ENCODE data around the gene UFC1. TPM values are rescaled to one million over a fixed set of nuclear protein-coding genes. Genes with fewer than 3 reads are reported as not detected.
A peak's percentile ranks its signal among the peaks of the same experiment; 100 is the strongest.

Gene UFC1
- total RNA-seq, 4 donors from 2014 or later = 30.1 to 96.4 (median 51.5) TPM

GRCh38 chr1:161117759-161118581 is 35.8 kb upstream of the UFC1 start, which contains the start of the genes NIT1 and PFDN2:
Gene NIT1 (plus strand): TSS chr1:161118105. CDS start chr1:161118177, 72 bp downstream.
Gene PFDN2 (minus strand): TSS chr1:161118037. CDS start chr1:161118026, 11 bp downstream.
- peak within 1 kb of the TSS; percentile 66 to 95 (median 78) for H3K4me3 ChIP-seq
- in situ Hi-C loops (cut with MboI; ENCODE audit: low pct_ligation_motif_present in 1 of 4, low pct_unique_long_range_greater_than_20kb in 1 of 4, low sequenced_read_pairs in 3 of 4) = no loop called here
- 0% methylated on average over 1 to 58 of the region's 58 CpGs for WGBS, 2 donors (ENCODE audit: low coverage in 1 of 2)
- intact Hi-C loops (cut with DNase I; ENCODE audit: low total_unique reads) = no loop called here
- H3K27me3 ChIP-seq = no peaks in the 10 kb centered on the region
- H3K27ac ChIP-seq = peak within 1 kb of the TSS; percentile 93 to 98 (median 96)
- H3K9me3 ChIP-seq = no peaks in the 10 kb centered on the region
- TF ChIP-seq POLR2AphosphoS5 (IDR thresholded peaks at IDR 0.05) = peak; percentile 96 to 98 (median 98)
- TF ChIP-seq, protein P1, sequence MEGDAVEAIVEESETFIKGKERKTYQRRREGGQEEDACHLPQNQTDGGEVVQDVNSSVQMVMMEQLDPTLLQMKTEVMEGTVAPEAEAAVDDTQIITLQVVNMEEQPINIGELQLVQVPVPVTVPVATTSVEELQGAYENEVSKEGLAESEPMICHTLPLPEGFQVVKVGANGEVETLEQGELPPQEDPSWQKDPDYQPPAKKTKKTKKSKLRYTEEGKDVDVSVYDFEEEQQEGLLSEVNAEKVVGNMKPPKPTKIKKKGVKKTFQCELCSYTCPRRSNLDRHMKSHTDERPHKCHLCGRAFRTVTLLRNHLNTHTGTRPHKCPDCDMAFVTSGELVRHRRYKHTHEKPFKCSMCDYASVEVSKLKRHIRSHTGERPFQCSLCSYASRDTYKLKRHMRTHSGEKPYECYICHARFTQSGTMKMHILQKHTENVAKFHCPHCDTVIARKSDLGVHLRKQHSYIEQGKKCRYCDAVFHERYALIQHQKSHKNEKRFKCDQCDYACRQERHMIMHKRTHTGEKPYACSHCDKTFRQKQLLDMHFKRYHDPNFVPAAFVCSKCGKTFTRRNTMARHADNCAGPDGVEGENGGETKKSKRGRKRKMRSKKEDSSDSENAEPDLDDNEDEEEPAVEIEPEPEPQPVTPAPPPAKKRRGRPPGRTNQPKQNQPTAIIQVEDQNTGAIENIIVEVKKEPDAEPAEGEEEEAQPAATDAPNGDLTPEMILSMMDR (IDR thresholded peaks at IDR 0.05) = no peak
- peak; percentile 93 for TF ChIP-seq POLR2A (IDR thresholded peaks at IDR 0.05)
- no peak for TF ChIP-seq EP300 (IDR thresholded peaks at IDR 0.05; ENCODE audit: low read depth)
- DNase-seq = peak; percentile 91
- H3K4me1 ChIP-seq = peaks cover 26 to 59% (median 31%) of the 10 kb centered on the region in 4 donors
- peaks cover 0 to 21% (median 9%) of the 10 kb centered on the region in 4 donors for H3K36me3 ChIP-seq

GRCh38 chr1:161119092-161119903 is 34.5 kb upstream of the UFC1 start:
- peak; percentile 58 for DNase-seq
- H3K27ac ChIP-seq = peak overlapping the region; percentile 93 to 98 (median 96)
- TF ChIP-seq EP300 (IDR thresholded peaks at IDR 0.05; ENCODE audit: low read depth) (no peak), POLR2A (IDR thresholded peaks at IDR 0.05) (peak; percentile 68), POLR2AphosphoS5 (IDR thresholded peaks at IDR 0.05) (peak in 2 of 3 donors; percentile 49 to 56)
- TF ChIP-seq, protein P1 (IDR thresholded peaks at IDR 0.05) = peak; percentile 20 to 71 (median 51)
- intact Hi-C loops (cut with DNase I; ENCODE audit: low total_unique reads) (no loop called here), in situ Hi-C loops (cut with MboI; ENCODE audit: low pct_ligation_motif_present in 1 of 4, low pct_unique_long_range_greater_than_20kb in 1 of 4, low sequenced_read_pairs in 3 of 4) (no loop called here)
- H3K4me1 ChIP-seq = peaks cover 26 to 48% (median 31%) of the 10 kb centered on the region in 4 donors
- peak overlapping the region in 3 of 4 donors; percentile 66 to 95 (median 82) for H3K4me3 ChIP-seq
- H3K9me3 ChIP-seq = no peaks in the 10 kb centered on the region
- H3K36me3 ChIP-seq = peaks cover 0 to 30% (median 14%) of the 10 kb centered on the region in 4 donors
- H3K27me3 ChIP-seq = no peaks in the 10 kb centered on the region
- 46% methylated on average over 10 of the region's 10 CpGs; no CpG with 5 or more reads in 1 of the 2 donors for WGBS, 2 donors (ENCODE audit: low coverage in 1 of 2)

DNA sequence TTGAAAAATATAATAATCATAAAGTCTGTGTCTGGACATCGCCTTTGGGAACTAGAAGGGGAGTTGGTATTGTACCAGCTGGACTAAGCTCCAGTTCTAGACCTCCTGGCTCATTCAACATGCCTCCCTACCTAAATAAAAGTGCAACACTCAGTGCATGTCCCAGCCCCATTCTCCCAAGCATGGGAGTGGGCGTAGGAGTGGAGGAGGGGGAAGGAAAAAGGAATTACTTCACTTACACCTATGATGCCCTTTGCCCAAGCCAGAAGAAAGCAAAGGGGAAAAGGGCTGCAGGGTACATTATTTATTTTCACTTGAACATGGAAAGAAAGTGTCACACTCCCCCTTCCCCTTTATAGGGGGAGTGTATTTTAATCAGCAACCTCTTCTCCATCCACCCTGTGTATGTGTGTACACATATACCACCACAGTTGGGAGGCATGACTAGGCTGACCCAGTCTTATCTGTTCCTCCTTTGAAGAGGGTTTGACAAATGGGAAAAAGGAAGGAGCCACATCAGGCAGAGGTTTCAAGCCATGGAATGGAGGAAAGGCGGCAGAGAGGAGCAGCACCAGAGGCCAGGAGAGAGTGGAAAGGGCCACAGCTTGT is 32.6 kb upstream of the UFC1 start:
- intact Hi-C loops (cut with DNase I; ENCODE audit: low total_unique reads) = no loop called here
- in situ Hi-C loops (cut with MboI; ENCODE audit: low pct_ligation_motif_present in 1 of 4, low pct_unique_long_range_greater_than_20kb in 1 of 4, low sequenced_read_pairs in 3 of 4) = no loop called here
- no peaks in the 10 kb centered on the region for H3K9me3 ChIP-seq
- WGBS, 2 donors (ENCODE audit: low coverage in 1 of 2) = 84 to 91% methylated on average over 2 to 3 of the region's 3 CpGs
- no peaks in the 10 kb centered on the region for H3K27me3 ChIP-seq
- DNase-seq = no peak
- H3K4me3 ChIP-seq = no peak overlapping the region
- peaks cover 23 to 33% (median 27%) of the 10 kb centered on the region in 4 donors for H3K4me1 ChIP-seq
- H3K27ac ChIP-seq = no peak overlapping the region
- H3K36me3 ChIP-seq = peaks cover 0 to 39% (median 16%) of the 10 kb centered on the region in 4 donors
- TF ChIP-seq EP300 (IDR thresholded peaks at IDR 0.05; ENCODE audit: low read depth) (no peak), POLR2A (IDR thresholded peaks at IDR 0.05) (no peak), POLR2AphosphoS5 (IDR thresholded peaks at IDR 0.05) (no peak)
- TF ChIP-seq, protein P1 (IDR thresholded peaks at IDR 0.05) = no peak
